BLaER1 treated with 17β-estradiol and CSF1 and Interleukin-3, amounts not matched to agents 10 nM and 100 nM (cell line): ENCODE results near the gene ZRSR2.

ENCODE experiments used
- H3K27ac ChIP-seq, 11 experiments: shearing (Covaris generic); formaldehyde crosslinking; 2 replicates each; pipeline ENCODE4 v1.8.1; 2022
- H3K27me3 ChIP-seq, 11 experiments: shearing (Covaris generic); formaldehyde crosslinking; 2 replicates each; pipeline ENCODE4 v1.8.1; 2022
- H3K36me3 ChIP-seq, 11 experiments: shearing (Covaris generic); formaldehyde crosslinking; 2 replicates each; pipeline ENCODE4 v1.8.1; 2022
- H3K4me1 ChIP-seq, 10 experiments: shearing (Covaris generic); formaldehyde crosslinking; 2 replicates each; pipeline ENCODE4 v1.8.1; 2022
- H3K4me2 ChIP-seq, 11 experiments: shearing (Covaris generic); formaldehyde crosslinking; 2 replicates each; pipeline ENCODE4 v1.8.1; 2022
- H3K4me3 ChIP-seq, 10 experiments: shearing (Covaris generic); formaldehyde crosslinking; 2 replicates each; pipeline ENCODE4 v1.8.1; 2022
- H3K9ac ChIP-seq, 11 experiments: shearing (Covaris generic); formaldehyde crosslinking; 2 replicates each; pipeline ENCODE4 v1.8.1; 2022
- H3K9me3 ChIP-seq, 11 experiments: shearing (Covaris generic); formaldehyde crosslinking; replicated peaks in 1 of 11; 2 replicates each; pipeline ENCODE4 v1.8.1; 2022
- H4K20me1 ChIP-seq, 11 experiments: shearing (Covaris generic); formaldehyde crosslinking; 2 replicates each; pipeline ENCODE4 v1.8.1; 2022
- Cebpa-rat ChIP-seq, 11 experiments: shearing (Covaris generic); IDR thresholded peaks; 2 replicates each; pipeline ENCODE4 v1.8.1; 2022

The ZRSR2 gene

GRCh38 chrX:15769300-15769954 is 20.9 kb upstream of the ZRSR2 start:
- H3K27me3 ChIP-seq, result peaks cover 0 to 12% (median 4%) of the 10 kb centered on the region in 11 experiments; a peak in 9 of 22 replicates
- no peaks in the 10 kb centered on the region; a peak in 2 of 22 replicates for H4K20me1 ChIP-seq
- H3K4me2 ChIP-seq, result no peak overlapping the region
- H3K36me3 ChIP-seq, result peaks cover 0 to 17% (median 0%) of the 10 kb centered on the region in 11 experiments; a peak in 3 of 22 replicates
- peaks cover 0 to 4% (median 0%) of the 10 kb centered on the region in 11 experiments; a peak in 1 of 22 replicates for H3K9me3 ChIP-seq
- TF ChIP-seq Cebpa-rat (IDR thresholded peaks at IDR 0.05), result no peak
- no peak overlapping the region for H3K4me3 ChIP-seq
- no peak overlapping the region for H3K27ac ChIP-seq
- no peaks in the 10 kb centered on the region for H3K4me1 ChIP-seq
- no peak overlapping the region for H3K9ac ChIP-seq

- no peaks in the 10 kb centered on the region; a peak in 2 of 22 replicates for H4K20me1 ChIP-seq
- no peak overlapping the region; a peak in 2 of 20 replicates for H3K4me3 ChIP-seq
- peaks cover 0 to 6% (median 0%) of the 10 kb centered on the region in 11 experiments; a peak in 2 of 22 replicates for H3K27me3 ChIP-seq
- peaks cover 0 to 55% (median 17%) of the 10 kb centered on the region in 11 experiments; a peak in 14 of 22 replicates for H3K36me3 ChIP-seq
- peak overlapping the region in 3 of 11 experiments; percentile 1 to 36 (median 16); a peak in 3 of 22 replicates for H3K9ac ChIP-seq
- no peak for TF ChIP-seq Cebpa-rat (IDR thresholded peaks at IDR 0.05)
- H3K4me1 ChIP-seq, result peaks cover 0 to 27% (median 4%) of the 10 kb centered on the region in 10 experiments; a peak in 7 of 20 replicates
- peak overlapping the region in 10 of 11 experiments; percentile 7 to 64 (median 44); a peak in 19 of 22 replicates for H3K4me2 ChIP-seq
- peak overlapping the region in 7 of 11 experiments; percentile 21 to 58 (median 50); a peak in 13 of 22 replicates for H3K27ac ChIP-seq
- peaks cover 0 to 6% (median 0%) of the 10 kb centered on the region in 11 experiments; a peak in 1 of 22 replicates for H3K9me3 ChIP-seq
Measured at GRCh38 chrX:15781961-15782699, 8.2 kb upstream of the ZRSR2 start.

DNA sequence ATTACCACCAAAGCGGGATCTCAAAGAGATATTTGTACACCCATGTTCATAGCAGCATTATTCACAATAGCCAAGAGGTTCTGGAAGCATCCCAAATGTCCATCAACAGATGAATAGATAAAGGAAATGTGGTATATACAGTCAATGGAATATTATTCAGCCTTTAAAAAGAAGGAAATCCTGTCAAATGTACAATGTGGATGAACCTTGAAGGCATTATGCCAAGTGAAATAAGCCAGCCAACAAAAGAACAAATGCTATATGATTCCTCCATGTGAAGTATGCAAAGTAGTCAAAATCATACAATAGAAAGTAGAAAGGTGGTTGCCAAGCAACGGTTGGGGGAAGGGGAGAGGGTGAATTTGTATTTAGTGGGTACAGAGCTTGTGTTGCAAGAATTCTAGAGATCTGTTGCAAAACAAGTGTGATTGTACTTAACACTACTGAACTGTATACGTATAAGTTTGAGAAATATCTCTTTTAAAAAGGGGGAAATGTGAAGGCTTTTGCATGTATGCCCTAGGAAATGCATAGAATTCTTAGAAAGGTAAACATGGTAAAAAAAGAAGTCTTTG is 5.0 kb upstream of the ZRSR2 start:
- Histone ChIP-seq H3K9me3 (no peaks in the 10 kb centered on the region), H3K4me3 (no peak overlapping the region), H3K4me1 (peaks cover 5 to 33% (median 11%) of the 10 kb centered on the region in 10 experiments; a peak in 15 of 20 replicates), H4K20me1 (no peaks in the 10 kb centered on the region; a peak in 1 of 22 replicates), H3K36me3 (peaks cover 0 to 40% (median 12%) of the 10 kb centered on the region in 11 experiments; a peak in 12 of 22 replicates), H3K27ac (no peak overlapping the region), H3K9ac (no peak overlapping the region), H3K4me2 (no peak overlapping the region), H3K27me3 (peaks cover 0 to 32% (median 16%) of the 10 kb centered on the region in 11 experiments; a peak in 12 of 22 replicates)
- TF ChIP-seq Cebpa-rat (IDR thresholded peaks at IDR 0.05), result no peak

- Histone ChIP-seq H4K20me1 (no peaks in the 10 kb centered on the region; a peak in 1 of 22 replicates), H3K27ac (no peak overlapping the region), H3K36me3 (peaks cover 0 to 27% (median 10%) of the 10 kb centered on the region in 11 experiments; a peak in 12 of 22 replicates), H3K4me3 (no peak overlapping the region), H3K4me1 (peaks cover 13 to 35% (median 19%) of the 10 kb centered on the region in 10 experiments), H3K4me2 (peak overlapping the region in 2 of 11 experiments; percentile 17 to 26; a peak in 1 of 22 replicates), H3K9me3 (no peaks in the 10 kb centered on the region), H3K9ac (no peak overlapping the region), H3K27me3 (peaks cover 0 to 32% (median 16%) of the 10 kb centered on the region in 11 experiments; a peak in 12 of 22 replicates)
- no peak for TF ChIP-seq Cebpa-rat (IDR thresholded peaks at IDR 0.05)
Measured at GRCh38 chrX:15786915-15787314, 3.4 kb upstream of the ZRSR2 start.

DNA sequence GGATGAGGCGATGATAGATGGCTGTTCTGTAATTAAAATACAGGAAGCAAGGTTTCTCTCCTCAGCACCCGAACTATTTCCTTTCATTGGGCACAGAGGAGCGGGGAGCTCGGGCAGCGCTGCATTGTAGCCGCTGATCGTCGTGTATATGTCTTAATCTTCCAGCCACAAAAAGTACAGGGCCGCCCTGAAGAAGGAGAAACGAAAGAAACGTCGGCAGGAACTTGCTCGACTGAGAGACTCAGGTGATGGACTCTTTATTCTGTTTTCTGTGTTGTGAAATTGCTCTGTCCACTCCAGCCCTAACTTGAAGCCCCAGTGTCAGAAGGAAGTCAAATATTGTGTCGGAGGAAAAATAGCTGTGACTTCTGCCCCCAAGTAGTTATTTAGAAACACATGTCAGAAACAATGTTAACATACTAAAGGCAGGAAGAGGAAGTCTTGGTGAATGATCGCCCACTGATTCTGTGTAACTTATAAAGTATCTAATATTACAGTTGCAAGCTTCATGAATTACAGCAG is 546 bp downstream of the ZRSR2 start:
- H3K4me3 ChIP-seq, result peak overlapping the region; percentile 76 to 91 (median 81)
- H4K20me1 ChIP-seq, result peaks cover 0 to 34% (median 12%) of the 10 kb centered on the region in 11 experiments; a peak in 14 of 22 replicates
- peaks cover 15 to 38% (median 27%) of the 10 kb centered on the region in 11 experiments for H3K36me3 ChIP-seq
- peak overlapping the region; percentile 75 to 93 (median 89) for H3K4me2 ChIP-seq
- peaks cover 16 to 37% (median 20%) of the 10 kb centered on the region in 10 experiments for H3K4me1 ChIP-seq
- TF ChIP-seq Cebpa-rat (IDR thresholded peaks at IDR 0.05), result no peak
- no peaks in the 10 kb centered on the region for H3K9me3 ChIP-seq
- H3K27me3 ChIP-seq, result peaks cover 0 to 32% (median 16%) of the 10 kb centered on the region in 11 experiments; a peak in 12 of 22 replicates
- peak overlapping the region; percentile 44 to 88 (median 81); a peak in 21 of 22 replicates for H3K27ac ChIP-seq
- H3K9ac ChIP-seq, result peak overlapping the region; percentile 75 to 86 (median 83)

GRCh38 chrX:15797707-15798106 is 7.4 kb downstream of the ZRSR2 start:
- Histone ChIP-seq H3K27me3 (no peaks in the 10 kb centered on the region), H3K4me3 (no peak overlapping the region), H3K9me3 (no peaks in the 10 kb centered on the region), H3K4me1 (peaks cover 0 to 16% (median 0%) of the 10 kb centered on the region in 10 experiments; a peak in 6 of 20 replicates), H4K20me1 (peaks cover 0 to 83% (median 37%) of the 10 kb centered on the region in 11 experiments; a peak in 17 of 22 replicates), H3K9ac (no peak overlapping the region), H3K36me3 (peaks cover 46 to 88% (median 62%) of the 10 kb centered on the region in 11 experiments), H3K27ac (no peak overlapping the region), H3K4me2 (no peak overlapping the region)
- TF ChIP-seq Cebpa-rat (IDR thresholded peaks at IDR 0.05), result no peak

GRCh38 chrX:15804563-15804962 is 14.3 kb downstream of the ZRSR2 start:
- Histone ChIP-seq H3K4me1 (peaks cover 0 to 45% (median 6%) of the 10 kb centered on the region in 10 experiments; a peak in 10 of 20 replicates), H3K4me2 (peak overlapping the region in 5 of 11 experiments; percentile 40 to 90 (median 78); a peak in 10 of 22 replicates), H3K27ac (peak overlapping the region in 7 of 11 experiments; percentile 8 to 90 (median 79); a peak in 14 of 22 replicates), H3K4me3 (0 out of 20 replicates have a peak overlapping the region, but pooled peaks of 1 of the 10 experiments have one; percentile 13), H4K20me1 (peaks cover 0 to 16% (median 0%) of the 10 kb centered on the region in 11 experiments; a peak in 7 of 22 replicates), H3K9ac (peak overlapping the region in 6 of 11 experiments; percentile 15 to 77 (median 63); a peak in 8 of 22 replicates), H3K27me3 (no peaks in the 10 kb centered on the region; a peak in 1 of 22 replicates), H3K9me3 (no peaks in the 10 kb centered on the region), H3K36me3 (peaks cover 42 to 97% (median 78%) of the 10 kb centered on the region in 11 experiments)
- no peak for TF ChIP-seq Cebpa-rat (IDR thresholded peaks at IDR 0.05)

- no peak for TF ChIP-seq Cebpa-rat (IDR thresholded peaks at IDR 0.05)
- peaks cover 0 to 6% (median 0%) of the 10 kb centered on the region in 11 experiments; a peak in 2 of 22 replicates for H4K20me1 ChIP-seq
- H3K4me2 ChIP-seq, result no peak overlapping the region
- H3K27me3 ChIP-seq, result peaks cover 0 to 6% (median 0%) of the 10 kb centered on the region in 11 experiments; a peak in 1 of 22 replicates
- H3K9ac ChIP-seq, result no peak overlapping the region
- H3K9me3 ChIP-seq, result no peaks in the 10 kb centered on the region
- peaks cover 0 to 32% (median 6%) of the 10 kb centered on the region in 10 experiments; a peak in 10 of 20 replicates for H3K4me1 ChIP-seq
- H3K27ac ChIP-seq, result no peak overlapping the region
- H3K36me3 ChIP-seq, result peaks cover 61 to 98% (median 83%) of the 10 kb centered on the region in 11 experiments
- H3K4me3 ChIP-seq, result no peak overlapping the region
Measured at GRCh38 chrX:15808254-15808653, 18.0 kb downstream of the ZRSR2 start.
